Caco-2 (cell line): ENCODE measurements around the gene TAT. TPM values are rescaled to one million over a fixed set of nuclear protein-coding genes. Genes with fewer than 3 reads are reported as not detected.
A peak's percentile ranks its signal among the peaks of the same experiment; 100 is the strongest.

ENCODE experiments used
- BruUV-seq: library from RNA; stranded (reverse); fragments of 400-500 nt; replicated peaks from 2 replicates; lab custom pipeline; 2021; lab: Mats Ljungman, UMichigan
- CTCF ChIA-PET: fragments of 300-600 bp; sonication (Branson Sonifier 250); formaldehyde crosslinking; loops from one replicate; lab custom pipeline; 2022; ENCODE audit warnings: antibody characterized with exemption; lab: Charles Lee
- POLR2A ChIA-PET: fragments of 300-600 bp; sonication (Branson Sonifier 250); formaldehyde crosslinking; loops from one replicate; lab custom pipeline; 2022; ENCODE audit warnings: antibody characterized with exemption; lab: Charles Lee
- DNase-seq, 2 experiments: peaks; one replicate each; pipeline versions ENCODE4 v3.0.0 to v3.0.0-alpha.2; 2020 to 2022
- H3K27me3 ChIP-seq: replicated peaks from 2 replicates; pipeline ENCODE4 v1.6.0; 2011; ENCODE audit warnings: low read length; ENCODE audit not compliant: control insufficient read depth, insufficient read depth
- H3K36me3 ChIP-seq: 2 replicates; pipeline ENCODE4 v1.5.1; 2011; ENCODE audit warnings: low read length; ENCODE audit not compliant: control insufficient read depth, insufficient read depth
- H3K4me1 ChIP-seq: fragments of 250-450 bp; sonication (Bioruptor Pico); 2 replicates; pipeline ENCODE4 v1.5.1; 2020; ENCODE audit warnings: mild to moderate bottlenecking
- H3K4me3 ChIP-seq: 2 replicates; pipeline ENCODE4 v1.5.1; 2011; ENCODE audit warnings: low read depth, mild to moderate bottlenecking, control low read depth, low read length
- H3K9me3 ChIP-seq: fragments of 250-450 bp; sonication (Bioruptor Pico); 2 replicates; pipeline ENCODE4 v1.5.1; 2020; ENCODE audit warnings: mild to moderate bottlenecking, moderate library complexity
- H3K27ac Mint-ChIP-seq: one replicate; pipeline ENCODE4 v1.8.0; 2022; ENCODE audit warnings: mixed read lengths; ENCODE audit not compliant: unreplicated experiment
- H3K27me3 Mint-ChIP-seq: one replicate; pipeline ENCODE4 v1.8.0; 2022; ENCODE audit warnings: mixed read lengths; ENCODE audit not compliant: insufficient read depth, unreplicated experiment
- H3K36me3 Mint-ChIP-seq: one replicate; pipeline ENCODE4 v1.8.0; 2022; ENCODE audit warnings: mild to moderate bottlenecking, mixed read lengths; ENCODE audit not compliant: insufficient read depth, unreplicated experiment
- H3K4me1 Mint-ChIP-seq: one replicate; pipeline ENCODE4 v1.8.0; 2022; ENCODE audit warnings: low read depth, mixed read lengths; ENCODE audit not compliant: unreplicated experiment
- H3K4me3 Mint-ChIP-seq: one replicate; pipeline ENCODE4 v1.8.0; 2022; ENCODE audit warnings: mild to moderate bottlenecking, moderate library complexity, mixed read lengths; ENCODE audit not compliant: unreplicated experiment
- H3K9me3 Mint-ChIP-seq: one replicate; pipeline ENCODE4 v1.8.0; 2022; ENCODE audit warnings: mixed read lengths; ENCODE audit not compliant: unreplicated experiment
- CTCF ChIP-seq, 2 experiments: fragments of 200-600 bp in 1 of 2; IDR thresholded peaks; 1 replicate in 1 of 2; 2 replicates in 1 of 2; pipeline versions ENCODE4 v1.5.1 to v1.8.0; 2011 to 2022; ENCODE audit warnings: antibody characterized with exemption in 1 of 2, control low read depth in 1 of 2, inconsistent platforms in 1 of 2, low read depth in 1 of 2, low read length in 1 of 2, mild to moderate bottlenecking in 1 of 2, moderate library complexity in 1 of 2; ENCODE audit not compliant: insufficient read depth in 1 of 2, severe bottlenecking in 1 of 2, unreplicated experiment in 1 of 2
- intact Hi-C: fragments of 100-400 bp; cut with micrococcal nuclease; formaldehyde crosslinking; loops from one replicate; pipeline ENCODE4 v1.10.0; 2022; ENCODE audit not compliant: unreplicated experiment
- total RNA-seq: library from RNA; stranded (reverse); gene quantifications from 2 replicates; pipeline ENCODE4 v1.2.3, GENCODE V29; 2022

The TAT gene
- total RNA-seq, 1 experiment from 2014 or later = not detected

- Mint-ChIP-seq H3K36me3 (peaks cover 37% of the 10 kb centered on the region), H3K27ac (peak overlapping the region; percentile 75), H3K27me3 (no peaks in the 10 kb centered on the region), H3K9me3 (no peaks in the 10 kb centered on the region), H3K4me1 (peaks cover 9% of the 10 kb centered on the region), H3K4me3 (no peak overlapping the region)
- peak overlapping the region; percentile 85 for H3K4me3 ChIP-seq
- H3K4me1 ChIP-seq = peaks cover 5% of the 10 kb centered on the region
- intact Hi-C loops = no loop called here
- H3K36me3 ChIP-seq = peaks cover 5% of the 10 kb centered on the region
- H3K27me3 ChIP-seq = no peaks in the 10 kb centered on the region
- ChIA-PET CTCF (interaction anchor here (0.7 to 1.0 kb wide), 7 partner anchors 14 to 654 kb away, joined by 3 to 21 read pairs (median 4); partner anchors contain the start of gene ZNF23), POLR2A (interaction anchor here (0.7 to 1.0 kb wide), 3 partner anchors 14 to 133 kb away, joined by 5 to 14 read pairs (median 12); no protein-coding TSS in a partner anchor)
- DNase-seq = no peak
- H3K9me3 ChIP-seq = no peaks in the 10 kb centered on the region
- no TSS peak for BruUV-seq
- no peak for TF ChIP-seq CTCF (IDR thresholded peaks at IDR 0.05; ENCODE audit: insufficient read depth in 1 of 2, low read depth in 1 of 2, low read length in 1 of 2, severe bottlenecking in 1 of 2, unreplicated experiment in 1 of 2)
These were observed 48.4 kb upstream of the TAT start for GRCh38 chr16:71625113-71625850.

DNA sequence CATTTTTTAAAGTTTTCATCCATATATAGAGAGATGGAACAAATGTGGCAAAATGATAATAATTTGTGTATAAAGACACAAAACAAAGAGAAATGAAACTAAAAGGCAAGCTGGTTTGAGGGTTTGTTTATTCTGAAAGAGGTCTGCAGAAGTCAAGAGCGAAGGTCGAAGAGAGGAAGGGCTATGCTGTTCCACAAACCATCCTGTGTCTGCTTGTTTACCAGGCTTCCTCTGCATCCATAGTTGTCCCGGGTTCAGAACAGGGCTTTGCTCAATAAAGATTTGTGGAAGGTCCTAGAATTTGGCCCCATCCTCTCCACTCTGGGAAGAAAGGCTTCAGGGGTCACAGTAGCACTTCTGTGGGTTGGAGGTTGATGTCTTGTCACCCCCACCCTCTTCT is 46.7 kb upstream of the TAT start:
- CTCF ChIA-PET = no interaction called here

DNA sequence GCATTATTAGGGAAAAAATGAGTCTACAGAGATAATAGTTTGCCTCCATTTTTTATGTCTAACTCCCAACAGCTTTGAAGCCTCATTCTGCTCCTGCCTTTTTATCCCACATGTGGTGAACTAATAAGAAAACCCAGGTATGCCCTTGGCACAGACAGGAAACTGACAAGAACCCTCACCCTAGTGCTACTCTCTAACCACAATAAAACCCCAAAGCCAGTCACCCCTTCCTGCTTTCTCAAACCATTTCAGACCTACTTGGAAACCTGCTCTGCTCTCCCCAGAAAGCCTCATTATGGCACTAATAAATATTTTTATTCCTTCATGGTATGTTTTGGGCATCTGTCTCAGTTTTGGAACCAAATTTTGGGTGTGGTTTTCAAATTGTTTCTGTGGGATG is 45.2 kb upstream of the TAT start:
- intact Hi-C loops = no loop called here
- CTCF ChIA-PET = no interaction called here
- no peaks in the 10 kb centered on the region for H3K36me3 ChIP-seq

More for the DNA sequence above, 46.7 kb upstream of the TAT start:
- H3K36me3 Mint-ChIP-seq = peaks cover 21% of the 10 kb centered on the region
- no peak overlapping the region for H3K4me3 Mint-ChIP-seq
- peaks cover 5% of the 10 kb centered on the region for H3K27me3 Mint-ChIP-seq
- POLR2A ChIA-PET = no interaction called here
- BruUV-seq = no TSS peak
- H3K27ac Mint-ChIP-seq = no peak overlapping the region
- Histone ChIP-seq H3K27me3 (no peaks in the 10 kb centered on the region), H3K36me3 (no peaks in the 10 kb centered on the region; the same call in 1 of the 2 replicates), H3K4me3 (no peak overlapping the region), H3K9me3 (no peaks in the 10 kb centered on the region), H3K4me1 (peaks cover under 1% of the 10 kb centered on the region)
- intact Hi-C loops = no loop called here
- no peak for TF ChIP-seq CTCF (IDR thresholded peaks at IDR 0.05; ENCODE audit: insufficient read depth in 1 of 2, low read depth in 1 of 2, low read length in 1 of 2, severe bottlenecking in 1 of 2, unreplicated experiment in 1 of 2)
- H3K9me3 Mint-ChIP-seq = no peaks in the 10 kb centered on the region
- DNase-seq = no peak
- peaks cover 6% of the 10 kb centered on the region for H3K4me1 Mint-ChIP-seq

More for the DNA sequence above, 45.2 kb upstream of the TAT start:
- Histone ChIP-seq H3K4me3 (no peak overlapping the region), H3K9me3 (no peaks in the 10 kb centered on the region), H3K4me1 (no peaks in the 10 kb centered on the region), H3K27me3 (no peaks in the 10 kb centered on the region)
- H3K4me3 Mint-ChIP-seq = no peak overlapping the region
- POLR2A ChIA-PET = no interaction called here
- no peak for TF ChIP-seq CTCF (IDR thresholded peaks at IDR 0.05; ENCODE audit: insufficient read depth in 1 of 2, low read depth in 1 of 2, low read length in 1 of 2, severe bottlenecking in 1 of 2, unreplicated experiment in 1 of 2)
- H3K4me1 Mint-ChIP-seq = no peaks in the 10 kb centered on the region
- H3K9me3 Mint-ChIP-seq = no peaks in the 10 kb centered on the region
- no TSS peak for BruUV-seq
- DNase-seq = no peak
- H3K36me3 Mint-ChIP-seq = peaks cover 11% of the 10 kb centered on the region
- peaks cover 8% of the 10 kb centered on the region for H3K27me3 Mint-ChIP-seq
- no peak overlapping the region for H3K27ac Mint-ChIP-seq
